Lower leg skin (tissue), 4 donors: Measurements from ENCODE around the gene NOD1. TPM values are rescaled to one million over a fixed set of nuclear protein-coding genes. Genes with fewer than 3 reads are reported as not detected.

ENCODE experiments used
- DNase-seq, 2 donors: peaks; one replicate each; pipeline ENCODE4 v3.0.0-alpha.2; 2019; ENCODE audit warnings: low spot score in 2 of 2
- H3K4me3 ChIP-seq: fragments of 200-600 bp; sonication (generic); 2 replicates; pipeline ENCODE4 v1.5.1; 2017; ENCODE audit warnings: mild to moderate bottlenecking, low read depth; ENCODE audit not compliant: poor library complexity, severe bottlenecking
- POLR2A ChIP-seq, 2 donors: fragments of 450-650 bp; IDR thresholded peaks; one replicate each; pipeline ENCODE4 v1.6.1; 2016 to 2017; ENCODE audit warnings: antibody characterized with exemption in 2 of 2, mild to moderate bottlenecking in 1 of 2, moderate library complexity in 1 of 2
- WGBS, 2 donors: methylation state at CpG; one replicate each; pipeline ENCODE4 v1.1.5; 2018; 5-methylcytosine and 5-hydroxymethylcytosine counted together
- intact Hi-C: fragments of 100-400 bp; cut with DNase I; formaldehyde crosslinking; loops from one replicate; pipeline ENCODE4 v1.15.0; 2023; ENCODE audit warnings: low total_unique reads
- total RNA-seq, 4 donors: library from RNA; depleted of rRNA; stranded (reverse); fragments of >200 nt; gene quantifications; one replicate each; pipeline ENCODE4 v1.1.0, GENCODE V29; 2016
- TF ChIP-seq, protein P1 (sequence below), 3 donors: fragments of 450-650 bp; IDR thresholded peaks; one replicate each; pipeline ENCODE4 v1.5.1; 2016; ENCODE audit warnings: antibody characterized with exemption in 3 of 3, mild to moderate bottlenecking in 3 of 3, moderate library complexity in 2 of 3

The NOD1 gene
- total RNA-seq, 4 donors from 2014 or later: 5.1 to 14.5 (median 10.9) TPM

- H3K4me3 ChIP-seq: no peak overlapping the region
- intact Hi-C loops: no loop called here
- no peak for DNase-seq
- no peak for TF ChIP-seq POLR2A (IDR thresholded peaks at IDR 0.05)
- 70 to 77% methylated on average over 4 of the region's 4 CpGs for WGBS, 2 donors
Observed at GRCh38 chr7:30379741-30380140, 98.8 kb downstream of the NOD1 start.

DNA sequence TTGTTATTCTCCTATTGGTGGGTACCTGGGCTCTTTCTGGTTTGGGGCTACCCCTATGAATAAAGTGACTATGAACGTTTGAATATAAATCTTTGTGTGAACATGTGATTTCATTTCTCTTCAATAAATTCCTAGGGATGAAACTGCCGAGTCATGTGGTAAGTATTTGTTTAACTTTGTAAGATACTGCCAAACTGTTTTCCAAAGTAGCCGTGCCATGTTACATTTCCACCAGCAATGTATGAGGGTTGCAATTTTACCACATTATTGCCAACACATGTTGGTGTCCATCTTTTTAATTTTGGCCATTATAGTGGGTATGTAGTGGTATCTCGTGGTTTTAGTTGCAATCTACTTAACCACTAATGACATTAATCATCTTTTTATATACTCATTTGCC is 99.5 kb downstream of the NOD1 start:
- 59 to 62% methylated on average over 4 of the region's 4 CpGs for WGBS, 2 donors
- no peak for DNase-seq
- intact Hi-C loops: no loop called here
- no peak overlapping the region for H3K4me3 ChIP-seq
- no peak for TF ChIP-seq POLR2A (IDR thresholded peaks at IDR 0.05)
- TF ChIP-seq, protein P1, sequence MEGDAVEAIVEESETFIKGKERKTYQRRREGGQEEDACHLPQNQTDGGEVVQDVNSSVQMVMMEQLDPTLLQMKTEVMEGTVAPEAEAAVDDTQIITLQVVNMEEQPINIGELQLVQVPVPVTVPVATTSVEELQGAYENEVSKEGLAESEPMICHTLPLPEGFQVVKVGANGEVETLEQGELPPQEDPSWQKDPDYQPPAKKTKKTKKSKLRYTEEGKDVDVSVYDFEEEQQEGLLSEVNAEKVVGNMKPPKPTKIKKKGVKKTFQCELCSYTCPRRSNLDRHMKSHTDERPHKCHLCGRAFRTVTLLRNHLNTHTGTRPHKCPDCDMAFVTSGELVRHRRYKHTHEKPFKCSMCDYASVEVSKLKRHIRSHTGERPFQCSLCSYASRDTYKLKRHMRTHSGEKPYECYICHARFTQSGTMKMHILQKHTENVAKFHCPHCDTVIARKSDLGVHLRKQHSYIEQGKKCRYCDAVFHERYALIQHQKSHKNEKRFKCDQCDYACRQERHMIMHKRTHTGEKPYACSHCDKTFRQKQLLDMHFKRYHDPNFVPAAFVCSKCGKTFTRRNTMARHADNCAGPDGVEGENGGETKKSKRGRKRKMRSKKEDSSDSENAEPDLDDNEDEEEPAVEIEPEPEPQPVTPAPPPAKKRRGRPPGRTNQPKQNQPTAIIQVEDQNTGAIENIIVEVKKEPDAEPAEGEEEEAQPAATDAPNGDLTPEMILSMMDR (IDR thresholded peaks at IDR 0.05): no peak

GRCh38 chr7:30378275-30378674 is 100.3 kb downstream of the NOD1 start:
- TF ChIP-seq, protein P1 (IDR thresholded peaks at IDR 0.05): no peak
- TF ChIP-seq POLR2A (IDR thresholded peaks at IDR 0.05): no peak
- no peak overlapping the region for H3K4me3 ChIP-seq
- no peak for DNase-seq
- intact Hi-C loops: no loop called here
- 86 to 87% methylated on average over 1 of the region's 1 CpG for WGBS, 2 donors

Other genes starting within 250 kb of the NOD1 start
- gene ZNRF2, start 194.2 kb downstream of the NOD1 start, total RNA-seq: 10 to 100 TPM; 32.9 to 43.1 (median 35.4) TPM
- 10 to 100 TPM; 40.0 to 66.2 (median 60.8) TPM for gene GGCT, start 26.0 kb upstream of the NOD1 start, total RNA-seq
- gene GARS1, start 116.1 kb upstream of the NOD1 start, total RNA-seq: 100 to 1,000 TPM in 2 of 4 donors, 10 to 100 TPM in 2; 73.2 to 107 (median 99.8) TPM
- under 1 TPM in 1 of 4 donors, not detected in 3; 0.45 TPM for gene CRHR2, start 203.7 kb upstream of the NOD1 start, total RNA-seq